Activated naive CD8-positive, alpha-beta T cell treated with anti-CD3 and anti-CD28 coated beads for 36 hours (primary cell): ENCODE results near the gene PRKD1. TPM values are rescaled to one million over a fixed set of nuclear protein-coding genes. Genes with fewer than 3 reads are reported as not detected.
"Not testable (repeated sequence)": the region's sequence is repeated elsewhere in the genome, so short reads cannot be mapped to it uniquely, and the experiment has no call there.

Experiments
- DNase-seq: peaks from one replicate; pipeline ENCODE4 v3.0.0; 2021
- H3K27ac Mint-ChIP-seq: one replicate; pipeline ENCODE4 v1.8.0; 2022; ENCODE audit warnings: mild to moderate bottlenecking, moderate library complexity, mixed read lengths
- H3K27me3 Mint-ChIP-seq: one replicate; pipeline ENCODE4 v1.8.0; 2022; ENCODE audit warnings: mild to moderate bottlenecking, mixed read lengths
- H3K36me3 Mint-ChIP-seq: one replicate; pipeline ENCODE4 v1.8.0; 2021; ENCODE audit warnings: mild to moderate bottlenecking, mixed read lengths
- H3K4me1 Mint-ChIP-seq: one replicate; pipeline ENCODE4 v1.8.0; 2021; ENCODE audit warnings: mixed read lengths
- H3K4me3 Mint-ChIP-seq: one replicate; pipeline ENCODE4 v1.8.0; 2022; ENCODE audit warnings: mild to moderate bottlenecking, moderate library complexity, mixed read lengths
- H3K9me3 Mint-ChIP-seq: one replicate; pipeline ENCODE4 v1.8.0; 2022; ENCODE audit warnings: mixed read lengths
- total RNA-seq, 2 experiments: library from RNA; stranded (reverse); gene quantifications; one replicate each; pipeline ENCODE4 v1.2.3, GENCODE V29; 2021

PRKD1 gene
- total RNA-seq, 2 experiments from 2014 or later = not detected

DNA sequence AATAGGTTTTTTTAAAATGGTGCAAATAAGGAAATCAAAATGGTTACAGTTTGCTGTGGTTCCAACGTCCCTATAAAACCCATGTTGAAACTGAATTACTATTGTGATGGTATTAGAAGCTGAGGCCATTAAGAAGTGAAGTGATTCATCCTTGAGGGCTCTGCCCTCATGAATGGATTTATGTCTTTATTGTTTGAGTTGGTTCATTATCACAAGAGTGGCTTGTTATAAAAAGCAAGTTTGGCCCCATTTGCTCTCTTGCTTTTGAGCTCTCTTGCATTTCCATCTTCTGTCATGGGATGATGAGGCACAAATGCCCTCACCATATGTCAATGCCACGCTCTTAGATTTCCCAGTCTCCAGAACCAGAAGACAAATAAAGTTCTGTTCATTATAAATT lies 62.3 kb downstream of the PRKD1 start:
- Mint-ChIP-seq H3K27me3 (no peaks in the 10 kb centered on the region), H3K9me3 (no peaks in the 10 kb centered on the region), H3K4me1 (no peaks in the 10 kb centered on the region), H3K4me3 (no peak overlapping the region), H3K36me3 (no peaks in the 10 kb centered on the region), H3K27ac (no peak overlapping the region)
- DNase-seq = no peak

GRCh38 chr14:29861996-29862395 lies 65.7 kb downstream of the PRKD1 start:
- Mint-ChIP-seq H3K27me3 (no peaks in the 10 kb centered on the region), H3K9me3 (peaks cover 2% of the 10 kb centered on the region), H3K27ac (no peak overlapping the region), H3K4me3 (no peak overlapping the region), H3K4me1 (no peaks in the 10 kb centered on the region), H3K36me3 (no peaks in the 10 kb centered on the region)
- DNase-seq = no peak

DNA sequence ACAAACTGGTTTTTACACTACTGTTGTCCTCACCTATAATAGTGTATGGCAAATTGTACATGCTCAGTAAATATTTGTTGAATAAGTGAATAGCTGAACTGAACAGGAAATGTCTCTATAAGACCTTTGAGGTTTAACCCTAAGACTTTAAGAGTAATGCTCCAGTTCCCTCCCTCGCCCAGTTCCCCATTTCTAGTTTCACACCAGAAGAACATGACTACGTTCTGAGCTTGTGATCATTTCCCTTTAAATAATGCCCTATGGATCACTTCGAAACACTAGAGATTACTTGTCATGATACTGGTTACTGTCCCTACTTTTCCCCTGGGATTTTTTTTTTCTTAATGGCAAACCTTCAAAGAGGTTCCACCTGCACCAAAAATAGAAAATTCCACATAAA lies 69.3 kb downstream of the PRKD1 start:
- Mint-ChIP-seq H3K27ac (no peak overlapping the region), H3K36me3 (no peaks in the 10 kb centered on the region), H3K9me3 (peaks cover 10% of the 10 kb centered on the region), H3K27me3 (no peaks in the 10 kb centered on the region), H3K4me1 (no peaks in the 10 kb centered on the region), H3K4me3 (no peak overlapping the region)
- no peak for DNase-seq

DNA sequence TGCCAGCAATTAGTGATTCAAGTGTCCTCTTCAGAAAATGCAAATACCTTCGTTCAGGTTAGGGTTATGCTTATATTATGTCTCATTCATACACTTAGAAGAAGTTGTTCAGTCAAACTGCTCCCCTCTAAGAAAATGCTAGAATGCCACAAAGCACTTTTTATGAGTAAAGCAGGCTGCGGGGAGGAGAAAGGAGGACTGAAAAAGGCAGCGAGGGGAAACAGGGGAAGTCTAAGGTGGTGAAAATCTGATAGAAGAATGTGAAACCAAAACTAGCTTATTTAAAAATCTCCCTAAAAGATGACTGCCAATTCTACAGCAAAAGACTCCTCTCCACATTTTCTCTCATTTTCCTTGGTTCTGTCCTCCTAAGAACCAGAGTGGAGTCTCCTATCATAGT lies 70.1 kb downstream of the PRKD1 start:
- Mint-ChIP-seq H3K9me3 (peaks cover 14% of the 10 kb centered on the region), H3K4me3 (no peak overlapping the region), H3K27ac (no peak overlapping the region), H3K36me3 (no peaks in the 10 kb centered on the region), H3K4me1 (no peaks in the 10 kb centered on the region), H3K27me3 (no peaks in the 10 kb centered on the region)
- DNase-seq = no peak

GRCh38 chr14:29856516-29856915 lies 71.1 kb downstream of the PRKD1 start:
- no peak overlapping the region for H3K27ac Mint-ChIP-seq
- H3K9me3 Mint-ChIP-seq = peaks cover 22% of the 10 kb centered on the region
- H3K4me3 Mint-ChIP-seq = no peak overlapping the region
- no peak for DNase-seq
- H3K36me3 Mint-ChIP-seq = no peaks in the 10 kb centered on the region
- no peaks in the 10 kb centered on the region for H3K27me3 Mint-ChIP-seq
- no peaks in the 10 kb centered on the region for H3K4me1 Mint-ChIP-seq

- not testable (repeated sequence) for H3K27ac Mint-ChIP-seq, DNase-seq, H3K27me3 Mint-ChIP-seq, H3K4me1 Mint-ChIP-seq, H3K36me3 Mint-ChIP-seq, H3K4me3 Mint-ChIP-seq
- H3K9me3 Mint-ChIP-seq = peaks cover 27% of the 10 kb centered on the region
Observed at GRCh38 chr14:29853691-29854090, 74.0 kb downstream of the PRKD1 start.

DNA sequence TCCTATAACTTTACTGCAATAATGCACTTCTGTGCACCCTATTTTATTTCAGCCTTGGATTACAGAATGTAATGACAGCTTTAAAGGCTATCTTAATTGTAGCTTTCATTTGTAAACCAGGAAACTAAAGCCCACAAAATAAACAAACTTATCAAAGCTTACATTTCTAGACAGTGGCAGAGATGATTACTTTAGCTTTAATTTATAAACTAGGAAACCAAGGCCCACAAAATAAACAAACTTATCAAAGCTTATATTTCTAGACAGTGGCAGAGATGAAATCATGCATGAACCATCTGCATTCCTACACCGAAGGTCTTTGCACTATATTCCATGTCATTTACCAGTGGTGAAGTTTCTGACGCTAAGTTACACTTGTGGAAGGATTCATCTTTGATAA lies 74.4 kb downstream of the PRKD1 start:
- H3K9me3 Mint-ChIP-seq = peaks cover 27% of the 10 kb centered on the region
- H3K27me3 Mint-ChIP-seq = no peaks in the 10 kb centered on the region
- DNase-seq = no peak
- no peak overlapping the region for H3K27ac Mint-ChIP-seq
- H3K4me3 Mint-ChIP-seq = no peak overlapping the region
- H3K36me3 Mint-ChIP-seq = no peaks in the 10 kb centered on the region
- no peaks in the 10 kb centered on the region for H3K4me1 Mint-ChIP-seq

DNA sequence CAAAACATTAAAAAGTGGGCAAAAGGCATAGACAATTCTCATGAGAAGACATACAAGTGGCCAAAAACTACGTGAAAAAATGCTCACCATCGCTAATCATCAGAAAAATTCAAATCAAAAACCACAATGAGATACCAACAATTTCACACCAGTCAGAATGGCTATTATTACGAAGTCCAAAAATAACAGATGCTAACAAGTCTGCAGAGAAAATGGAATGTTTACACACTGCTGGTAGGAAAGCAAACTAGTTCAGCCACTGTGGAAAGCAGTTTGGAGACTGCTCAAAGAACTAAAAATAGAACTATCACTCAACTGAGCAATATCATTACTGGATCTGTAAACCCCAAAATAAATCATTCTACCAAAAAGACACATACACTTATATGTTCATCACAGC lies 76.2 kb downstream of the PRKD1 start:
- Mint-ChIP-seq H3K4me1 (no peaks in the 10 kb centered on the region), H3K9me3 (peaks cover 23% of the 10 kb centered on the region), H3K36me3 (no peaks in the 10 kb centered on the region), H3K27me3 (no peaks in the 10 kb centered on the region), H3K27ac (no peak overlapping the region), H3K4me3 (no peak overlapping the region)
- DNase-seq = no peak

DNA sequence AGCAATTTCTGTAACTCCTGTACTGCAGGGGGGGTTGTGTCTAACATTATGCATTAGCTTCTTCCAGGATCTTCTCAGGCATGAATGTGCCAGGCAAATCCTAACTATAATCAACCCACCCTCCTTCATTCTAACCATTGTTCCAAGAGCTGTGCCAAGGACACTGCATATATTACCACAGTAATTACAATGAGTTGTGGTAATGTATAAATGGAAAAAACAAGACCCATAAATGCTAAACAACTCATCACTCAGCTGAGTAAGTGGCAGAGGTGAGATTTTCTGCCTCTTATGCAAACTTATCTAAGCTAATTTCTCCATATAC lies 80.6 kb downstream of the PRKD1 start:
- Mint-ChIP-seq H3K27me3 (no peaks in the 10 kb centered on the region), H3K36me3 (no peaks in the 10 kb centered on the region), H3K9me3 (peaks cover 10% of the 10 kb centered on the region), H3K27ac (no peak overlapping the region), H3K4me3 (no peak overlapping the region), H3K4me1 (no peaks in the 10 kb centered on the region)
- no peak for DNase-seq

- no peak for DNase-seq
- no peak overlapping the region for H3K27ac Mint-ChIP-seq
- no peaks in the 10 kb centered on the region for H3K36me3 Mint-ChIP-seq
- no peak overlapping the region for H3K4me3 Mint-ChIP-seq
- H3K9me3 Mint-ChIP-seq = peaks cover 8% of the 10 kb centered on the region
- no peaks in the 10 kb centered on the region for H3K27me3 Mint-ChIP-seq
- no peaks in the 10 kb centered on the region for H3K4me1 Mint-ChIP-seq
Observed at GRCh38 chr14:29846339-29847055, 81.2 kb downstream of the PRKD1 start.

GRCh38 chr14:29843981-29844380 lies 83.7 kb downstream of the PRKD1 start:
- Mint-ChIP-seq H3K36me3 (peaks cover 4% of the 10 kb centered on the region), H3K27ac (no peak overlapping the region), H3K4me1 (no peaks in the 10 kb centered on the region), H3K9me3 (peaks cover 18% of the 10 kb centered on the region), H3K4me3 (no peak overlapping the region), H3K27me3 (no peaks in the 10 kb centered on the region)
- DNase-seq = no peak

DNA sequence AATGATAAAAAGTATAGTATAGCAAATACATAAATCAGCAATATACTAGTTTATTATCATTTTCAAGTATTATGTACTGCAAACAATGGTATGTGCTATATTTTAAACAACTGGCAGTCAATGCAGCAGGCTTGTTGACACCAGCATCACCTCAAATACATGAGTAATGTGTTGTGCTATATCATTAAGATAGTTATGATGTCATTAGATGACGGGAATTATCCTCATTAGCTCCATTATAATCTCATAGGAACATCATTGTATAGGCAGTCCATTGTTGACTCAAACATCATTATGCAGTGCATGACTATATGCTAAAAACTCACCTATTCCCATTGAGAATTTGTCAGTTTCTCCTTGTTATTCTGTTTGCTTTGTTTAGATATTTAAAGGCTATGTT lies 85.4 kb downstream of the PRKD1 start:
- Mint-ChIP-seq H3K4me1 (no peaks in the 10 kb centered on the region), H3K27ac (no peak overlapping the region)

GRCh38 chr14:29840369-29840892 lies 87.2 kb downstream of the PRKD1 start:
- H3K27ac Mint-ChIP-seq = not testable (repeated sequence)

More for the DNA sequence above, 85.4 kb downstream of the PRKD1 start:
- no peaks in the 10 kb centered on the region for H3K27me3 Mint-ChIP-seq
- H3K9me3 Mint-ChIP-seq = peaks cover 21% of the 10 kb centered on the region
- no peak for DNase-seq
- no peak overlapping the region for H3K4me3 Mint-ChIP-seq
- H3K36me3 Mint-ChIP-seq = peaks cover 4% of the 10 kb centered on the region

GRCh38 chr14:29839691-29840090 lies 88.0 kb downstream of the PRKD1 start:
- H3K27me3 Mint-ChIP-seq, H3K4me3 Mint-ChIP-seq, H3K36me3 Mint-ChIP-seq, H3K27ac Mint-ChIP-seq, H3K4me1 Mint-ChIP-seq, DNase-seq: not testable (repeated sequence)
- H3K9me3 Mint-ChIP-seq = peaks cover 25% of the 10 kb centered on the region

More at GRCh38 chr14:29840369-29840892, 87.2 kb downstream of the PRKD1 start:
- H3K36me3 Mint-ChIP-seq, DNase-seq, H3K4me1 Mint-ChIP-seq, H3K4me3 Mint-ChIP-seq, H3K27me3 Mint-ChIP-seq: not testable (repeated sequence)
- peaks cover 25% of the 10 kb centered on the region for H3K9me3 Mint-ChIP-seq

GRCh38 chr14:29838752-29839151 lies 88.9 kb downstream of the PRKD1 start:
- Mint-ChIP-seq H3K27ac (no peak overlapping the region), H3K4me3 (no peak overlapping the region), H3K9me3 (peaks cover 25% of the 10 kb centered on the region), H3K27me3 (no peaks in the 10 kb centered on the region), H3K36me3 (peaks cover 4% of the 10 kb centered on the region), H3K4me1 (no peaks in the 10 kb centered on the region)
- DNase-seq = no peak

- H3K9me3 Mint-ChIP-seq = peaks cover 21% of the 10 kb centered on the region
- H3K4me1 Mint-ChIP-seq = no peaks in the 10 kb centered on the region
- H3K4me3 Mint-ChIP-seq = no peak overlapping the region
- no peak overlapping the region for H3K27ac Mint-ChIP-seq
- no peaks in the 10 kb centered on the region for H3K27me3 Mint-ChIP-seq
- no peak for DNase-seq
- peaks cover 4% of the 10 kb centered on the region for H3K36me3 Mint-ChIP-seq
Observed at GRCh38 chr14:29836395-29836794, 91.3 kb downstream of the PRKD1 start.
